Loucy (cell line): ENCODE measurements around the gene IRF2BP2.

Source experiments
- EZH2phosphoT487 ChIP-seq: fragments of 200-600 bp; IDR thresholded peaks from 2 replicates; pipeline ENCODE4 v1.6.1; 2018; ENCODE audit warnings: antibody characterized with exemption, mild to moderate bottlenecking, moderate library complexity, borderline replicate concordance
- TF ChIP-seq, protein P1 (sequence below): fragments of 200-600 bp; sonication (generic); conservative IDR thresholded peaks from 2 replicates; pipeline ENCODE4 v1.5.1; 2014; ENCODE audit warnings: mild to moderate bottlenecking, antibody characterized with exemption, low read length

- TF ChIP-seq, protein P1, sequence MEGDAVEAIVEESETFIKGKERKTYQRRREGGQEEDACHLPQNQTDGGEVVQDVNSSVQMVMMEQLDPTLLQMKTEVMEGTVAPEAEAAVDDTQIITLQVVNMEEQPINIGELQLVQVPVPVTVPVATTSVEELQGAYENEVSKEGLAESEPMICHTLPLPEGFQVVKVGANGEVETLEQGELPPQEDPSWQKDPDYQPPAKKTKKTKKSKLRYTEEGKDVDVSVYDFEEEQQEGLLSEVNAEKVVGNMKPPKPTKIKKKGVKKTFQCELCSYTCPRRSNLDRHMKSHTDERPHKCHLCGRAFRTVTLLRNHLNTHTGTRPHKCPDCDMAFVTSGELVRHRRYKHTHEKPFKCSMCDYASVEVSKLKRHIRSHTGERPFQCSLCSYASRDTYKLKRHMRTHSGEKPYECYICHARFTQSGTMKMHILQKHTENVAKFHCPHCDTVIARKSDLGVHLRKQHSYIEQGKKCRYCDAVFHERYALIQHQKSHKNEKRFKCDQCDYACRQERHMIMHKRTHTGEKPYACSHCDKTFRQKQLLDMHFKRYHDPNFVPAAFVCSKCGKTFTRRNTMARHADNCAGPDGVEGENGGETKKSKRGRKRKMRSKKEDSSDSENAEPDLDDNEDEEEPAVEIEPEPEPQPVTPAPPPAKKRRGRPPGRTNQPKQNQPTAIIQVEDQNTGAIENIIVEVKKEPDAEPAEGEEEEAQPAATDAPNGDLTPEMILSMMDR: no peak
- TF ChIP-seq EZH2phosphoT487: no peak
Measured at GRCh38 chr1:234656070-234656895, 46.3 kb upstream of the IRF2BP2 start.
